HG03196 (cell line): ENCODE results near the gene USP6NL.

ENCODE experiments used
- ATAC-seq: cut with Tn5 transposase; IDR thresholded peaks from one replicate; pipeline ENCODE4 v1.9.1; 2021; ENCODE audit not compliant: unreplicated experiment

Gene USP6NL

DNA sequence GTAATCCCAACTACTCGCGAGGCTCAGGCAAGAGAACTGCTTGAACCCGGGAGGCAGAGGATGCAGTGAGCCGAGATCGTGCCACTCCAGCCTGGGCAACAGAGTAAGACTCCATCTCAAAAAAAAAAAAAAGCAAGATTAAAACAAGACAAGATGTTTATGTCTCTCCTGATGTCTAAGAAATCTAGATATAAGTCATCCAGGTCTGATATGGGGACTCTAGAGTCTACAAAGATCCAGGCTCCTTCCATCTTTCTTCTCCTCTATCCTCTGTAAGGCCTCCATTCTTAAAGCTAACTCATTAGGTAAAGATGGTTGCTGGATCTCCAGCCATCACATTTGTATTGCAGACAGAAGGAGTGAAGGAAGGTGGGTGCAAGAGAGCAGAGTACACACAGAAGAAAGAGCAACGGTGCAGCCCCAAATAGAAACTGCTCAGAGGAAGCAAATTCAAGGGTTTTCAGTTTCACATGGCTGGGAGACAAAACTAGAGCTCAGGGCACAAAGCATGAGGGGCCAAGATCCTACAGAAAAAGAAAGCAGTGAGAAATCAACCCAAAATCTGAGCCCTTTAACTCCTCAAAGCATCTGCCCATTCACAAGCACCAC lies 57.6 kb downstream of the USP6NL start:
- ATAC-seq = peak; percentile 86

DNA sequence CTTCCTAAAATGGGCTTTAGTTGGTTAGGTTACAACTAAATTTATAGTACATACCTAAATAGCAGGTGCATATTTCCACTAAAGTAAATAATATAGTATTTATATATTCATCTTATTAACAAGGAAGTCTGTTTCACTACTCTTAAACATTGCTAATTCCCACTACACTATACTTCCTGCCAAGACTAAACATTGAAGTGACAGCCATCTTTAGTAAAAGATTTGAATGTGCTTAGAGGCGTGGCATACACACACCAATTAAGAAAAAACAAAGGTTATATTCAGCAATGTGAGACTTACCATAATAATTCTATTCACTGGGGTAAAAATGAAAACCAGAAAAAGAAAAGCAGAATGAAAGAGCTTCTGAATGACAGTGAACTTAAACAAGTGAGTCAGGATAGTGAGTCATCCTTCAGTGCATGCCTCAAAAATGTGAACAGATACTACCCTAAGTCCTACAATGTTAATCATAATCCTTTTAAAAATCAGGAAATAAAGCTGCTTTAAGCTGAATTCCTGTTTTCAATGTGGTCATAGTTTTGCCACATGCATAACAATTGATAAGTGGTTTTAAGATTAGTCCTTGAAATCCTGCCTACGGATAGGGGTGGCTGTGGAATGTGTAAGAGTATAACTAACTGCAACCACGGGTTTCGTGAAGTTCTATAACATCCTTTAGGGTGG lies 59.4 kb downstream of the USP6NL start:
- ATAC-seq = peak; percentile 45

DNA sequence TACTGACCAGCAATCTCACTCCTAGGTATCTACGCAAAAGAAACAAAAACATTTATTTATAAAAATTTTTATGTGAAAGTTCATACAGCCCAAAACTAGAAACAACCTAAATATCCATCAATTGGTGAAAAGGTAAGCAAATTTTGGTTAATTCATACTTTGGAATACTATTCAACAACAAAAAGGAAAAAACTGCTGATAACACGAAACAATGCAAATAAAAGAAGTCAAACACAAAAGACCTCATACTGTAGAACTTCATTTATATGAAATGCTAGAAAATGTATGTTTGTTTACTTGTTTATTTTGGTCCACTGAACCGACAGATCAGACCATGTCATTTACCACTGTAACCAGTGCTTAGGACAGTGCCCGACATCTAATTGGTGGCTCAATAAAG lies 60.3 kb downstream of the USP6NL start:
- no peak for ATAC-seq

DNA sequence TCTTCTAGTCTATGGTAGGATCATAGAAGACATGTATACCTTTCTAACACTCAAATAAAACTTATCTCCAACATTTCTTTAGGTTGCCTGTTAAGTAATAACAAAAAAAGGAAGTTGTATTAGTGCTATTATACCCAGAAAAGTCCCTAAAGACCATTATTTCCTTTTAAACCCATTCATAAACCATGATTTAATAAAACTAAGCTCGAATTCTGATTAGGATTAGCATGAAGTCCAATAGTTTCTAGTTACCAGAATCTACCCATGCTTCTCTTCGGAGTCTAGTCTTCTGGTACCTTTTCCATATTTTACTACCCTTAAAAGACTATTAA lies 62.7 kb downstream of the USP6NL start:
- ATAC-seq = no peak

DNA sequence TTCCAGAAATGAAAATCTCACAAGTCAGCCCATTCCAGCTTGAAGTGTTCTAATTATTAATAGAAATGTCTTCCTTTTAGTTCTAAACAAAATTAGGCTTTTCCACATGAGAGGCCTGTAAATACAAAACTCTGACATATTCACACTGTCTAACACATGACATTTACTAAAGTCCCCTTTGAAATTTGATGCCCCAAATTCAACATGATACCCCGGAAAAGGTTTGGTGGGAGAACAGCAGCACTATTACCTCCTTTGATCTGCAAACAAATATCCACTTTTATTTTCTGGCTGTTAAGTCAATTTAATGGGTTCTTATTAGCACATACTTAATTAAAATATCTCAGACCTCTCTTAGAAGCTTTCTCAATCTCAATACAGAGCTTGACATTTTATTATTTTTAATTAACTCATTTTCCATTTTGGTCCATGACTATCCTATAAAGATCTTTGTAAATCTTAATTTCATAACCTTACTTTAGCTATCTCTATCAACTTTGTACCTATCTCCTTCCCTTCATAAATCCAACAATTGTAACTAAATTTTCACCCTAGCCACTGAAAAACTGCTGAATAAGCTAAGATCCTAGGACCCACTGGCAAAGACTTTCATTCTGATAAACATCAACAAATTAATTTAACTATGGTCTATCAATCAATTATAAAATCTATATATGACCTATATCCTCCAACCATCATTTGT lies 63.2 kb downstream of the USP6NL start:
- ATAC-seq = no peak

DNA sequence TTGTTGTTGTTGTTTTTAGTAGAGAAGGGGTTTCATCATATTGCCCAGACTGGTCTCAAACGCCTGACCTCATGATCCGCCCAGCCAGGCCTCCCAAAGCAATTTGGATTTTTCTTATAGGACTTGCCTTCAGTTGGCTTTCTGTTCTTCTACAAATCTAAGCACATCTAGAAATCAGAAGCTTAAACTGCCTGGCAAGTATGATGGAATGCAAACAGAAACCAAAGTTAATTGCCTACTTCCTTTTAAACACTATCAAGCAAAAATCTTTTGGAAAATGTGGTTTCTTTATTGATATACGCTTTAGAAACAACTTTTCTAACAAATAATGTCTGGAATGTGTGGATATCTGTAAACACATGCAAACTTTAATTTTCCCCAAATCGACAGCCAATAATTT lies 64.9 kb downstream of the USP6NL start:
- ATAC-seq = no peak

DNA sequence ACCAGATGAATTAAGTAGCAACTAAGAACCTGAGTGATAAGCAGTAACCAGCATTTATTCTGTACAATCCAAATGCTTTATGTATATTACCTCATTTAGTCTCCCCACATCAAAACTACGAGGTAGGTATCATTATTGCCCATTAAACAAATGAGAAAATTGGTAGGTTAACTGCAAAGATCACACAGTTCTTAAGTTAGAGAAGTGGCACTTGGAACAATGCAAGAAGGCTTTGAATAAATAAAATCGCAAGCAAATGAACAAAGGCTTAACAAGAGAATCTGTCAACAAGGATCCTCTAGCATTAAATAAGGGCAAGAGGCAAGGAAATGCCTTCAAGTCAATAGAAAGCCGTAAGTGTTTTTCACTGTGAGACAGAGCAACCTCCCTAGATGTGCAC lies 70.2 kb downstream of the USP6NL start:
- ATAC-seq = no peak

DNA sequence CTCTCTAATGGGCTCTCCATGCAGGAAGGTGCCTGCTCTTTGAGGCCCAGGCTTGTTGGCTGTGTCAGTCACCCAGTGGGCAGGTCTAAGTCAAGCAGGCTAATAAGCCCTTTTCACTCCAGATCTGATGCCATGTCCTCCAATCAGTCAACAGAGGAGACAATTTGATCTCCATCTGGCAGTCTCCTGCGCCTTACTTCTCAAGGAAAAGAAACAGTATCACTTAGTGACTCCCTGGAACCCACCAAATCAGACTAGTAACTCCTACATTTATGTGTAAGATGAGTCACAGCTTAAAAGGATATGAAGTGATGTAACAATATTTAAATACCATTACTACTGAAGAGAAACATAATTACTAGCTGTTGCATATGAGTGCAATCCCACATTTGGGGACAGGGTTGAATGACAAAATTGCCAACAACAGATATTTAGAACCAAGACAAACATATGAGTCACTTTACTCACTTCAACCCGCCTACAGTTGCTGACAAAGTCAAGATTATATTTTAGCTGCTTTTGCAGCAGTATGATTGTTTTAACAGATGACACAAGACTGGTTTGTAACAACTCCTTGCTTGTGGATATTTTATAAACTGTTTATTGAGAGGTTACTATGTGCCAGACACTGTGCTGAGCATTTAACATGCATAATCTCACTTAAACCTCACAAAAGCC lies 72.1 kb downstream of the USP6NL start:
- no peak for ATAC-seq

DNA sequence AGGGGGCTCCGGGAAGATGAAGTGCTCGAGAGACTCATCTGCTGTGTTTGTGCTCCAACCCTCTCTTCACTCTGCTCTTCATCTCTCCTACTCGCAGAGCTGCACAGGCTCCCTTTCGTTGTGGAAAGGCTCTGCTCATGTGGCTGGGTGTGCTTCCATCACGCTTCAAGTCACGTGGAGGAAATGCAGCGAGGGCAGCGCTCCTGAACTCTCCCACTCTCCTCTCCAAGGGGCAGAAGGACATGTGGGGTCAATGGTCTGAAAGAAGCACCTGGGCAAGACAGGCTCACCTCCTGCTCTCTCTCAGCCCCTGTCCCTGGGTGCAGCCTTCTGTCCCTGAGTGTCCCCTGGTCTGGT lies 72.6 kb downstream of the USP6NL start:
- no peak for ATAC-seq

DNA sequence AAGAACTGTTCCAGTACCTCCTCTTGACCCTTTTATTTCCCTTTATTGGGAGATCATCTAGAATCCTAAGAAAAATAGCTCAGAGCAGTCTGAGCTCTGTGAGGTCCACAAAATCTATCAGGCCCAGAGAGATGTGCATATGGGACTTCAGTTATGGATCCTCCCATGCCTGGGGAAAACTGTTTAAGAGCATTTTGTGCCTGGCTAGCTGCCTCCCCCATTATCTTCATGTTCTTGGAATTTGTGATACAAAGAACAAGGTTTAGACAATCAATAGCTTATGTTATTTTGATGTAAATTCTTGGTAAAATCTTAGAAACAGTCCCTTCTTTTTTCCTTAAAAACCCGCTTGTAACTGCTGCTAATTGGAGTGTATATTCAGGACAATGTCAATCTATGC lies 75.2 kb downstream of the USP6NL start:
- no peak for ATAC-seq

DNA sequence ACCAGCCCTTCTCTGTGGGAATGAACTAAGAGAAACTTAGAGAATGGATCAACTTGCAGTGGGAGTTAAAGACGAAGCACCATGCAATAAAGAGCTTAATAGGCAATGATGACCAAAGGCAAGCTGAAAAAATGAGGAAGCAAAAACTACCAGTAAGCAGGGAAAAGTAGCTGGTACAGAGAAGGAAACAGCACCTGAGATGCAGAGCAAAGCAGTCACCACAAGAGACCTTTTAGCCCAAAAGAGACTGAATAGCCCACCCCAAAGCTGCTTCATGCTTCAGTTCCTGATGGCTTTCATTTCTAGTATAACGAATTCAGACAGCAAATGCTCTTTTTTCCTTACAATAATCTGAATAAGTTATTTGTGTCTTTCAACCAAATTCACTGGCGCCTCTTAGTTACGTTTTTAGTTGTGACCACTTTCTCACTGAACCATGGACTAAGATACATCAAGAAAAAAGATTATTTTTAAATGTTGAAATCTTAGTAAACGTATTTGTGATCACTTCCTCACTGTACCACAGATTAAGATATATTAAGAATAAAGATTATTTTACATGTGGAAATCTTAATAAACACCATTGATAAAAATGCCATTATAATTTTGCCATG lies 76.0 kb downstream of the USP6NL start:
- ATAC-seq = no peak

DNA sequence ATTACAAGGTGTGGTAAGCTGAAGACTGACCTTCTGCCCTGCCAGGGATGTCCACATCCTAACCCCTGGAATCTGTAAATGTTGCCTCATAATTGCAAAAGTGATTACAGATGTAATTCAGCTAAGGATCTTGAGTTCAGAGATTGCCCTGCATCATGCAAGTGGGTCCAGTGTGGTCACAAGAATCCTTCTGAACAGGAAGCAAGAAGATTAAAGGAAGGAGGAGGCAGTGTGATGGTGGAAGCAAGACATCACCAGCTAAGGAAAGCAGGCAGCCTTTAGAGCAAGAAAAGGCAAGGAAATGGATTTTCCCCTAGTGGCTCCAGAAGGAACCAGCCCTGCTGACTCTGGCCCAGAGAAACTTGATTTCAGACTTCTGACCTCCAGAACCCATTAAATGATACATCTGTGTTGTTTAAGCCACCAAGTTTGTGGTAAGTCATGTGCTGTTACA lies 78.1 kb downstream of the USP6NL start:
- ATAC-seq = no peak

DNA sequence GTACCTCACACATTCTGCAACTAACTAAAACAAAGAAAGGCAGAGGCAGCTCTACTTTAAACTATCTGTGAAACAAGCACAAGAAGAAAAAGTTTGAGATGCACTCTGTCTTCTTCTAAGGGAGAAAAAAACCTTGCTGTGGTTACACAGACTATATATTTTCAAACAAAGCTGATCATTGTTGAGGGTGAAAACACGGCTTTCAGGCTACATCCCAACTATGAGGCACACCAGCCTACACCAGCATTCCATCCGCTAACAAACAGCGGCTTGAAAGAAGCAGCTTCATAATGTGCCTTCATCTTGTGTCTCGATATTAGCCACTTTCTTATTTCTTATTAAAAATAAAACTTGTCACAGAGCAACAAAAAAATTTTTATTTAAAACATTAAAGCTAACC lies 79.1 kb downstream of the USP6NL start:
- ATAC-seq = no peak

DNA sequence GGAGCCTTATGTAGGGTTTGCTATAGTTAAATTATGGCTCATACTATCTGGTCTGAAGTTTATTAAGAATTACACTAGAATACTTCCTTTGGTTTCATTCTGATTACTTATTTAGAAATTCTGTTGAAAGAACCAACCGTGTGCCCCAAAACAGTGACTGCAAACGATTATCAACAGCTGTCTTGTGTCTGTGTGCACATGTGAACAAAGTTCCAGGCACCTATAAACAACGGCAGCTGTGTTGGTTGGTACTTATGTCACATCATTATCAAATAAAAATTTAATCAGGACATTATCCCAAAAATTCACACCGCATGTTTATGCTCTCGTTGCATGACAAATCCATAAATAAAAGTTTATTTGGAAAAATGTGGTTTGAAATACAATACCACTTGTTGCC lies 80.6 kb downstream of the USP6NL start:
- no peak for ATAC-seq

DNA sequence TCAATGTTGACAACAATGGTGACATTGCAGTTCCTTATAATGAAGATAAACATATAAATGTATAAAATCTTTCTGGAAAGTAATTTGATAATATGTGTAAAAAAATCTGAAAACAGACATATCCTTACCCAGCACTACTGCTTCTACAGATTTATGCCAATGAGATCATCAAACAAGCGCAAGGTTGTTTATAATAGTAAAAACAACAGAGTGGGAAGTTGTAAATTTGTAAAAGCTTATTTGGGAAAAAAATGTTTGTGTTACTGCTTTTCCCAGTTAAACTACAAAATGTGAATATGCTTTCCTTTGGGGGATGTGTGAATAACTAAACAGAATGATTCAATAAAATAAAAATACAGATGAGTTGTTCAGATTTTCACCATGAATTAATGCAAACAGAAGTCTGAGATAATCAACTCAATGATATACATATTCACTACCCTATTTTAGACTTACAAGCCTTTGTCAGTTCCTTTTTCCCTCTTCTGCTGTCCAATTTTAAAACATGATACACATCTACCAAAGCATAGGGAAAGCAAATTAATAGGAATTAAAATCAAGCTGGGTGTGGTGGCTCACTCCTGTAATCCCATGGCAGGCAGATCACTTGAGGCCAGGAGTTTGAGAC lies 82.1 kb downstream of the USP6NL start:
- ATAC-seq = no peak

DNA sequence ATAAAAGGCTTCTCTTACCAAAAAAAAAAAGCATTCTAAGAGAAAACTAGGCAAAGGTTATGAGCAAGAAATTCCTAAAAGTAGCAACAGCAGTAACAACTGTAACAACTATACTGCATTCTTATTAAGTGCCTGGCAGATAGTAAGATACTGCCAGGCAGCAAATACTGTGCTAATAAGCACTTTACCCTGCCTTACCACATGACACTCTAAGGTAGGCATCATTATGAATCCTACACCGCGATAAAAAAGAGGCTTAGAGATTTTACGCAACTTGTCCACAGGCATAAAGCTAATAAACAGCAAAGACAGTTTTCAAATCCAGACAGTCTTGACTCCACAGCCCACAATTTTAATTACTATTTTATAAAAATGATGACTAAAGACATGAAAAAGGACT lies 83.2 kb downstream of the USP6NL start:
- no peak for ATAC-seq

DNA sequence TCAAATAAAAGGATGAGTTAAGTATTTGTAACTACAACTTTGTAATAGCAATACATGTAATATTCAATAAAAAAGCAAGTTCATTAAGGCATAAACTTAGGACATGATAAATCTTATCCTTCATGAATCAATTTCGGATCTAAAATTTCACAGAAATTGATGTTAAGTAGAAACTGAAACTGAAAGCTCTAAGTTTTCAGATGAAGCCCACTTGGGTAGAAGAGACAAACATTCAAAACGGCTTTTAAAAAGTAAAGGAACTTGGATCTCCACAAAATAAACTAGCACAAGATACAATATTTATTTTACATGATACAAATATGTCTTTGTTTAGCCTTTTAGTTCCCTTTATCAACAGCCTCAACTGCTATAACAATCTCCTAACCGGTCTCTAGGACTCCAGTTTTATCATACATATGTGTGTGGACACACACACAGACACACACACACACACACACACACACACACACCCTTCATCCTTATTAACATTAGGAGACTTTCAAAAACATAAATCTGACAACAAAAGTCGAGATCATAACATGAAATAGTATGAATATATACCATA lies 83.7 kb downstream of the USP6NL start:
- no peak for ATAC-seq

DNA sequence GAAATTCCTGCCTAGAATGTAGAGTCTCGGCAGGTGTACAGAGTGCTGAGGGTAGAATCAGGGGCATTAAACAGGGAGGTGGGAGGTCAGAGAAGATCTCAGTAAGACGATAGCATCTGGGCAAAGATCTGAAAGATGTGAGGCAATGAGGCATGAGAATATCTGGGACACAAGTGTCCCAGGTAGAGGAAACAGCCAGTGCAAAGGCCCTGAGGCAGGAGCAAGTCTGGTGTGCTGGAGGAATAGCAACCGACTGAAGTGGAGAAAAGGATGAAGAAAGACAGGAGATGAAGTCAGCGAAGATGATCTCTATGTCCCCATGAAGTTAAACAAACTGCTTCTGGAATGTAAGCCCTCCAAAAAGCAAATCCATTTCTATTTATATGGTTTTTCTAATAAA lies 84.4 kb downstream of the USP6NL start:
- no peak for ATAC-seq

DNA sequence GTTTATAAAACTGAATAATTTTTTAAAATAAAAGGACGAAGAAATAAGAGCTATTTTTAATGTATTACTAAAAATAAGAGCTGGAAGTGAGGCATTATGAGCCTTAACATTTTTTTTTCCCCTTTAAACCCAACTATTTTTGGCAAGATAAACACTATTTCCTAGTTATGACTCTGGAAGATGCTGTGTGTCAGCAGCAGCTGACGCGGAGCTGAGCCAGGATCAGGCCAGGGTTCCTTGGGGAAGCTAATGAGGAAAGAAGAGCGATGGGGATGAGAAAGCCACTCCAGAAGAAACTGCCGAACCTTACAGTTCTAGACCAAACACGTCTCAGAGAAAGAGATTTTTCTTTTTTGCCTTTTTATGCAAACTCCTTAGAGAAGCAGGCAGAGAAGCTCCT lies 85.9 kb downstream of the USP6NL start:
- no peak for ATAC-seq

DNA sequence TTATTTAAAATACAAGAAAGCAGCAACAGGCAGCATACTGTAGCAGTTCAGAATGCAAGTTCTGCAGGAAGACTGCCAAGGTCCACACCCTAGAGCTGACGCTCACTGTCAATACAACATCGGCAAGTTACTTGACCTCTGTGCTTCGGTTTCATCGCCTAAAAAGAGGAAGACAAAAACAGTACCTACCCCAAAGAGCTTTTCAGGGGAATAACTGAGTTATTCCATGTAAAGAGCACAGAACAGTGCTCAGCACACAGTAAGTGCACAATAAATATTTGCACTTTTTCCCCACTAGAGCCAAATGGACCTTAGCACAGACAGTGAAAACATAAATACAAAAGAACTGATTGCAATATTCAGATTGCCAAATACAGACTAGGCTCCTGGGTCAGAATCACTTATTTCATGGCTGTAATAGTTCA lies 88.6 kb downstream of the USP6NL start:
- no peak for ATAC-seq

DNA sequence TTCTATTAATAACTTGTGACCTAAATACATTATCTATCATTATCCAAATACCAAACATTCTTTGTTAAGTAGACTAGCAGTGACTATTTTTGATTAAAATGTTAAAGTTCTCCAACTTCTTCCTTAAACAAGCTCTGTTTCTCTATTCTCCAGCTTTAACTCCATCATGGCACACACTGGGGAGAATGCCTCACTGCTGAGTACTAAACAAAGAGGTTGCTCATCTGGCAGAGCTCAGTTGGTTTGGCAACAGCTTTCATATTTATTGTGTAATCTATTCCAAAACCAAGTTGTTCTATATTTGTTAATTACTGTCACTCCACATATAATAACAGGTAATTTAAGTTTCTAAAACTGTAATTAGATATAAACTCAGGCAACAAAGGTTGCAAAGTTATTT lies 89.6 kb downstream of the USP6NL start:
- ATAC-seq = no peak
